Naive B cell (primary cell): Measurements from ENCODE around the gene ARV1. TPM values are rescaled to one million over a fixed set of nuclear protein-coding genes. Genes with fewer than 3 reads are reported as not detected.
A peak's percentile ranks its signal among the peaks of the same experiment; 100 is the strongest.
"Not testable (repeated sequence)": the region's sequence is repeated elsewhere in the genome, so short reads cannot be mapped to it uniquely, and the experiment has no call there.

ENCODE experiments used
- ATAC-seq, 2 donors: fragments of 150-1000 bp; cut with Tn5 transposase; 2 replicates each; pipeline ENCODE4 v1.10.0; 2021; ENCODE audit warnings: low read depth in 2 of 2, mild to moderate bottlenecking in 2 of 2, moderate library complexity in 2 of 2
- DNase-seq: peaks from one replicate; pipeline ENCODE4 v3.0.0; 2022
- H3K27ac Mint-ChIP-seq, 6 donors: one replicate each; pipeline ENCODE4 v1.8.0; 2020 to 2022; ENCODE audit warnings: mild to moderate bottlenecking in 6 of 6, mixed read lengths in 6 of 6, moderate library complexity in 5 of 6, inconsistent platforms in 2 of 6
- H3K27me3 Mint-ChIP-seq, 3 donors: one replicate each; pipeline ENCODE4 v1.8.0; 2021 to 2022; ENCODE audit warnings: mixed read lengths in 3 of 3, mild to moderate bottlenecking in 1 of 3
- H3K36me3 Mint-ChIP-seq, 2 donors: one replicate each; pipeline ENCODE4 v1.8.0; 2020 to 2022; ENCODE audit warnings: mixed read lengths in 2 of 2, inconsistent platforms in 1 of 2, mild to moderate bottlenecking in 1 of 2
- H3K4me1 Mint-ChIP-seq, 3 donors: one replicate each; pipeline ENCODE4 v1.8.0; 2020 to 2022; ENCODE audit warnings: mixed read lengths in 3 of 3, inconsistent platforms in 1 of 3, mild to moderate bottlenecking in 1 of 3, moderate library complexity in 1 of 3
- H3K4me3 Mint-ChIP-seq, 8 donors: one replicate each; pipeline ENCODE4 v1.8.0; 2020 to 2022; ENCODE audit warnings: mild to moderate bottlenecking in 8 of 8, mixed read lengths in 8 of 8, moderate library complexity in 8 of 8, inconsistent platforms in 2 of 8
- H3K9me3 Mint-ChIP-seq, 7 donors: one replicate each; pipeline ENCODE4 v1.8.0; 2020 to 2022; ENCODE audit warnings: mixed read lengths in 7 of 7, mild to moderate bottlenecking in 5 of 7, inconsistent platforms in 2 of 7, moderate library complexity in 1 of 7
- polyA plus RNA-seq, 6 donors: library from polyadenylated mRNA; unstranded; fragments of 300-500 nt; fragmentation: Illumina TruSeq; gene quantifications; one replicate each; pipeline ENCODE4 v1.2.3, GENCODE V29; 2021; ENCODE audit warnings: low read depth in 6 of 6

ARV1 gene
- polyA plus RNA-seq, 6 donors from 2014 or later = 33.6 to 46.4 (median 38.8) TPM

- ATAC-seq (no peak), DNase-seq (no peak)
- Mint-ChIP-seq H3K9me3 (peaks cover 8 to 16% (median 12%) of the 10 kb centered on the region in 7 donors), H3K4me3 (no peak overlapping the region), H3K27me3 (peaks cover 19 to 48% (median 41%) of the 10 kb centered on the region in 3 donors), H3K36me3 (peaks cover 0 to 26% of the 10 kb centered on the region in 2 donors), H3K27ac (no peak overlapping the region), H3K4me1 (peaks cover 5 to 10% (median 6%) of the 10 kb centered on the region in 3 donors)
Observed at GRCh38 chr1:231044588-231044987, 65.7 kb downstream of the ARV1 start.

- DNase-seq (no peak), ATAC-seq (no peak)
- peaks cover 0 to 26% of the 10 kb centered on the region in 2 donors for H3K36me3 Mint-ChIP-seq
- peaks cover 5 to 8% (median 6%) of the 10 kb centered on the region in 3 donors for H3K4me1 Mint-ChIP-seq
- H3K4me3 Mint-ChIP-seq = no peak overlapping the region
- peaks cover 8 to 16% (median 12%) of the 10 kb centered on the region in 7 donors for H3K9me3 Mint-ChIP-seq
- peak overlapping the region in 1 of 6 donors; percentile 70 for H3K27ac Mint-ChIP-seq
- peaks cover 20 to 49% (median 41%) of the 10 kb centered on the region in 3 donors for H3K27me3 Mint-ChIP-seq
Observed at GRCh38 chr1:231045286-231045685, 66.4 kb downstream of the ARV1 start.

- peaks cover 8 to 16% (median 12%) of the 10 kb centered on the region in 7 donors for H3K9me3 Mint-ChIP-seq
- H3K4me3 Mint-ChIP-seq, ATAC-seq, H3K4me1 Mint-ChIP-seq, H3K27ac Mint-ChIP-seq, DNase-seq: not testable (repeated sequence)
- H3K36me3 Mint-ChIP-seq = peaks cover 0 to 26% of the 10 kb centered on the region in 2 donors
- peaks cover 20 to 49% (median 41%) of the 10 kb centered on the region in 3 donors for H3K27me3 Mint-ChIP-seq
Observed at GRCh38 chr1:231045921-231046729, 67.2 kb downstream of the ARV1 start.

GRCh38 chr1:231046730-231047395 lies 68.0 kb downstream of the ARV1 start:
- Mint-ChIP-seq H3K27ac (peak overlapping the region in 1 of 6 donors; percentile 89), H3K4me1 (no peaks in the 10 kb centered on the region), H3K27me3 (peaks cover 20 to 49% (median 41%) of the 10 kb centered on the region in 3 donors), H3K9me3 (peaks cover 8 to 16% (median 12%) of the 10 kb centered on the region in 7 donors), H3K4me3 (no peak overlapping the region), H3K36me3 (peaks cover 0 to 26% of the 10 kb centered on the region in 2 donors)
- ATAC-seq (no peak), DNase-seq (no peak)

GRCh38 chr1:231047529-231047928 lies 68.6 kb downstream of the ARV1 start:
- not testable (repeated sequence) for ATAC-seq, H3K4me1 Mint-ChIP-seq, H3K4me3 Mint-ChIP-seq, DNase-seq
- Mint-ChIP-seq H3K27me3 (peaks cover 20 to 49% (median 41%) of the 10 kb centered on the region in 3 donors), H3K9me3 (peaks cover 8 to 16% (median 12%) of the 10 kb centered on the region in 7 donors), H3K36me3 (peaks cover 0 to 26% of the 10 kb centered on the region in 2 donors), H3K27ac (peak overlapping the region in 1 of 6 donors; percentile 18)

- DNase-seq, H3K4me3 Mint-ChIP-seq, H3K27ac Mint-ChIP-seq, ATAC-seq, H3K4me1 Mint-ChIP-seq: not testable (repeated sequence)
- Mint-ChIP-seq H3K36me3 (peaks cover 0 to 26% of the 10 kb centered on the region in 2 donors), H3K27me3 (peaks cover 20 to 49% (median 41%) of the 10 kb centered on the region in 3 donors), H3K9me3 (peaks cover 8 to 16% (median 12%) of the 10 kb centered on the region in 7 donors)
Observed at GRCh38 chr1:231048419-231048818, 69.5 kb downstream of the ARV1 start.

- H3K27ac Mint-ChIP-seq = no peak overlapping the region
Observed at GRCh38 chr1:231049121-231049979, 70.5 kb downstream of the ARV1 start.

More at GRCh38 chr1:231049121-231049979, 70.5 kb downstream of the ARV1 start:
- Mint-ChIP-seq H3K4me3 (no peak overlapping the region), H3K9me3 (peaks cover 1 to 13% (median 8%) of the 10 kb centered on the region in 7 donors), H3K27me3 (peaks cover 20 to 49% (median 41%) of the 10 kb centered on the region in 3 donors), H3K36me3 (peaks cover 0 to 26% of the 10 kb centered on the region in 2 donors), H3K4me1 (peaks cover 14 to 18% (median 15%) of the 10 kb centered on the region in 3 donors)
- DNase-seq (no peak), ATAC-seq (no peak)

Other genes with a start within 250 kb of the ARV1 start
- gene CAPN9, start 231.7 kb upstream of the ARV1 start, polyA plus RNA-seq = not detected
- 1 to 10 TPM; 2.9 to 5.5 (median 3.9) TPM for gene C1orf198, start 110.6 kb upstream of the ARV1 start, polyA plus RNA-seq
- 10 to 100 TPM in 3 of 6 donors, 1 to 10 TPM in 3; 3.4 to 14.6 (median 9.9) TPM for gene TTC13, start 233 bp upstream of the ARV1 start, polyA plus RNA-seq
- 10 to 100 TPM in 1 of 6 donors, 1 to 10 TPM in 5; 3.6 to 11.9 (median 7.9) TPM for gene FAM89A, start 61.2 kb downstream of the ARV1 start, polyA plus RNA-seq
- gene TRIM67, start 183.0 kb downstream of the ARV1 start, polyA plus RNA-seq = not detected